NB4 (cell line): ENCODE results near the gene RPTOR.

Source experiments
- CTCF ChIP-seq: IDR thresholded peaks from one replicate; pipeline ENCODE4 v1.5.1; 2012; ENCODE audit warnings: low read depth, low read length
- MAX ChIP-seq: IDR thresholded peaks from 2 replicates; pipeline ENCODE4 v1.6.1; 2011; ENCODE audit warnings: low read depth, low read length
- MYC ChIP-seq: IDR thresholded peaks from 2 replicates; pipeline ENCODE4 v1.6.1; 2011; ENCODE audit warnings: low read depth, low read length
- POLR2A ChIP-seq: IDR thresholded peaks from 2 replicates; pipeline ENCODE4 v1.6.1; 2011; ENCODE audit warnings: mild to moderate bottlenecking; ENCODE audit not compliant: insufficient read length; ENCODE audit errors: extremely low read depth

GRCh38 chr17:80834893-80835275, 290.2 kb downstream of the RPTOR start:
- TF ChIP-seq CTCF (no peak), POLR2A (no peak), MAX (no peak), MYC (no peak)
